ENCODE results near the gene OLR1.
A peak's percentile ranks its signal among the peaks of the same experiment; 100 is the strongest.
"Not testable (repeated sequence)": the region's sequence is repeated elsewhere in the genome, so short reads cannot be mapped to it uniquely, and the experiment has no call there.

OLR1 gene

GRCh38 chr12:10190558-10191388, 18.8 kb upstream of the OLR1 start:
- no peak for DNase-seq

GRCh38 chr12:10189653-10190052, 17.7 kb upstream of the OLR1 start:
- no peak for DNase-seq

GRCh38 chr12:10186958-10187357, 15.0 kb upstream of the OLR1 start:
- DNase-seq, result not testable (repeated sequence)

GRCh38 chr12:10186299-10186698, 14.4 kb upstream of the OLR1 start:
- no peak for DNase-seq

- no peak for DNase-seq
Observed at GRCh38 chr12:10184261-10184843, 12.4 kb upstream of the OLR1 start.

GRCh38 chr12:10182354-10183049, 10.6 kb upstream of the OLR1 start:
- DNase-seq, result no peak

GRCh38 chr12:10179776-10180181, 7.8 kb upstream of the OLR1 start:
- no peak for DNase-seq

- DNase-seq, result no peak
Observed at GRCh38 chr12:10178821-10179220, 6.9 kb upstream of the OLR1 start, which contains the start of gene TMEM52B. Gene TMEM52B (plus strand): TSS chr12:10179032. CDS start chr12:10179575, 543 bp downstream.

GRCh38 chr12:10175846-10176636, 4.1 kb upstream of the OLR1 start:
- DNase-seq, result no peak

- no peak for DNase-seq
Observed at GRCh38 chr12:10174986-10175614, 3.2 kb upstream of the OLR1 start.

GRCh38 chr12:10170216-10170615, 1.7 kb downstream of the OLR1 start:
- no peak for DNase-seq

- no peak for DNase-seq
Observed at GRCh38 chr12:10169104-10169503, 2.8 kb downstream of the OLR1 start.

GRCh38 chr12:10167599-10167998, 4.3 kb downstream of the OLR1 start:
- no peak for DNase-seq

- DNase-seq, result no peak
Observed at GRCh38 chr12:10165421-10165820, 6.5 kb downstream of the OLR1 start.

GRCh38 chr12:10163084-10163483, 8.8 kb downstream of the OLR1 start:
- DNase-seq, result no peak

- DNase-seq, result no peak
Observed at GRCh38 chr12:10160617-10161385, 11.1 kb downstream of the OLR1 start.

GRCh38 chr12:10159280-10159679, 12.7 kb downstream of the OLR1 start:
- no peak for DNase-seq

GRCh38 chr12:10158406-10158805, 13.5 kb downstream of the OLR1 start:
- no peak for DNase-seq

- DNase-seq, result no peak
Observed at GRCh38 chr12:10155966-10156365, 16.0 kb downstream of the OLR1 start.

GRCh38 chr12:10154145-10154496, 17.8 kb downstream of the OLR1 start:
- DNase-seq, result no peak

- peak; percentile 36 for DNase-seq
Observed at GRCh38 chr12:10153271-10154144, 18.4 kb downstream of the OLR1 start.
